Upper lobe of left lung (tissue), 4 donors: ENCODE data around the gene CRB1.

Experiments used
- POLR2A ChIP-seq, 4 donors: fragments of 450-650 bp; IDR thresholded peaks; one replicate each; pipeline ENCODE4 v1.5.1; 2016 to 2017; ENCODE audit warnings: antibody characterized with exemption in 4 of 4, mild to moderate bottlenecking in 2 of 4
- POLR2AphosphoS5 ChIP-seq, 2 donors: sonication (generic); formaldehyde crosslinking; IDR thresholded peaks; one replicate each; pipeline ENCODE4 v1.5.1; 2017; ENCODE audit warnings: antibody characterized with exemption in 2 of 2
- TF ChIP-seq, protein P1 (sequence below), 6 experiments: fragments of 450-650 bp in 4 of 6; fragments of 200-600 bp in 2 of 6; sonication (generic) in 2 of 6; IDR thresholded peaks; one replicate each; pipeline ENCODE4 v1.5.1; 2016 to 2019; ENCODE audit warnings: antibody characterized with exemption in 6 of 6

DNA sequence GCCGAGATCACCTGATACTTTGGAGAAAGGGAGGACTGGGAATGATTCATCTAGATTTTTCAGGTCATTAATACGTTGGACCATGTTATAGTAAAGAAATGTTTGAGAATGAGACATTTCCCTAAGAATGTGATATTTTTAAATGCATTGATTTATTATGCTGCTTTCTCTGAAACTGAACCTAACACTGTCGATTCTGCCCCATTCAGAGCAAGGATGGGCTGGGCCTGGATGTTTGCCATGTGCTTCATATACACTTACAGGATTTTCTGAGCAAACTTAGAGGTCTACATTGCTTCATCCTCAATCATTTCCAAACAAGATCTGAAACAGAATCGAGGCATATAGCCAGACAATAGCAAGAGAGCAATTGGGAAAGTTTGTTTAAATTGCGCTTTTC, 183.3 kb downstream of the CRB1 start:
- TF ChIP-seq POLR2A (IDR thresholded peaks at IDR 0.05) (no peak), POLR2AphosphoS5 (IDR thresholded peaks at IDR 0.05) (no peak)
- TF ChIP-seq, protein P1, sequence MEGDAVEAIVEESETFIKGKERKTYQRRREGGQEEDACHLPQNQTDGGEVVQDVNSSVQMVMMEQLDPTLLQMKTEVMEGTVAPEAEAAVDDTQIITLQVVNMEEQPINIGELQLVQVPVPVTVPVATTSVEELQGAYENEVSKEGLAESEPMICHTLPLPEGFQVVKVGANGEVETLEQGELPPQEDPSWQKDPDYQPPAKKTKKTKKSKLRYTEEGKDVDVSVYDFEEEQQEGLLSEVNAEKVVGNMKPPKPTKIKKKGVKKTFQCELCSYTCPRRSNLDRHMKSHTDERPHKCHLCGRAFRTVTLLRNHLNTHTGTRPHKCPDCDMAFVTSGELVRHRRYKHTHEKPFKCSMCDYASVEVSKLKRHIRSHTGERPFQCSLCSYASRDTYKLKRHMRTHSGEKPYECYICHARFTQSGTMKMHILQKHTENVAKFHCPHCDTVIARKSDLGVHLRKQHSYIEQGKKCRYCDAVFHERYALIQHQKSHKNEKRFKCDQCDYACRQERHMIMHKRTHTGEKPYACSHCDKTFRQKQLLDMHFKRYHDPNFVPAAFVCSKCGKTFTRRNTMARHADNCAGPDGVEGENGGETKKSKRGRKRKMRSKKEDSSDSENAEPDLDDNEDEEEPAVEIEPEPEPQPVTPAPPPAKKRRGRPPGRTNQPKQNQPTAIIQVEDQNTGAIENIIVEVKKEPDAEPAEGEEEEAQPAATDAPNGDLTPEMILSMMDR (IDR thresholded peaks at IDR 0.05): no peak
